Medulla oblongata (tissue), 1 donor: ENCODE results near the gene CHM.
"Not testable (repeated sequence)": the region's sequence is repeated elsewhere in the genome, so short reads cannot be mapped to it uniquely, and the experiment has no call there.

Experiments used
- DNase-seq: peaks from one replicate; pipeline ENCODE4 v3.0.0-alpha.2; 2015; ENCODE audit errors: extremely low spot score

The CHM gene, protein sequence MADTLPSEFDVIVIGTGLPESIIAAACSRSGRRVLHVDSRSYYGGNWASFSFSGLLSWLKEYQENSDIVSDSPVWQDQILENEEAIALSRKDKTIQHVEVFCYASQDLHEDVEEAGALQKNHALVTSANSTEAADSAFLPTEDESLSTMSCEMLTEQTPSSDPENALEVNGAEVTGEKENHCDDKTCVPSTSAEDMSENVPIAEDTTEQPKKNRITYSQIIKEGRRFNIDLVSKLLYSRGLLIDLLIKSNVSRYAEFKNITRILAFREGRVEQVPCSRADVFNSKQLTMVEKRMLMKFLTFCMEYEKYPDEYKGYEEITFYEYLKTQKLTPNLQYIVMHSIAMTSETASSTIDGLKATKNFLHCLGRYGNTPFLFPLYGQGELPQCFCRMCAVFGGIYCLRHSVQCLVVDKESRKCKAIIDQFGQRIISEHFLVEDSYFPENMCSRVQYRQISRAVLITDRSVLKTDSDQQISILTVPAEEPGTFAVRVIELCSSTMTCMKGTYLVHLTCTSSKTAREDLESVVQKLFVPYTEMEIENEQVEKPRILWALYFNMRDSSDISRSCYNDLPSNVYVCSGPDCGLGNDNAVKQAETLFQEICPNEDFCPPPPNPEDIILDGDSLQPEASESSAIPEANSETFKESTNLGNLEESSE

GRCh38 chrX:86047174-86047935, at the start of gene CHM:
Gene CHM, minus strand, starts transcription at chrX:86047558. Its CDS starts 26 bp downstream, at chrX:86047532.
- peak; percentile 95 for DNase-seq

GRCh38 chrX:86078650-86079049, 31.3 kb upstream of the CHM start:
- no peak for DNase-seq

DNA sequence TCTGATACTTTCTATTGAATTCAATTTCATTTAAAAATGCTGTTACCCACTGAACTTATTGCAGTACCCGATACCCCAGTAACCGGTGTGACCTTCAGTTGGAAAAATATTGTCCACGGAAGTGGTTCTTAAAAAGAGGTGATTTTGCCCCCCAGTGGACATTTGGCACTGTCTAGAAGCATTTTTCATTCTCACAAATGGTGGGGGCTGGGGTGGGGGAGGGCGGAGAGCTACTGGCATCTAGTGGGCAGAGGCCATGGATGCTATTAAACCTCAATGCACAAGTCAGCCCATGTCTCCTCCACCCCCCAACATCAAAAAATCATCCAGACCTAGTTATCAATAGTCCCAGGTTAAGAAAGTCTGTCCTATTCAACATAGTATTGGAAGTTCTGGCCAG, 19.6 kb upstream of the CHM start:
- DNase-seq = peak; percentile 15

- no peak for DNase-seq
Observed at GRCh38 chrX:86061407-86061806, 14.0 kb upstream of the CHM start.

DNA sequence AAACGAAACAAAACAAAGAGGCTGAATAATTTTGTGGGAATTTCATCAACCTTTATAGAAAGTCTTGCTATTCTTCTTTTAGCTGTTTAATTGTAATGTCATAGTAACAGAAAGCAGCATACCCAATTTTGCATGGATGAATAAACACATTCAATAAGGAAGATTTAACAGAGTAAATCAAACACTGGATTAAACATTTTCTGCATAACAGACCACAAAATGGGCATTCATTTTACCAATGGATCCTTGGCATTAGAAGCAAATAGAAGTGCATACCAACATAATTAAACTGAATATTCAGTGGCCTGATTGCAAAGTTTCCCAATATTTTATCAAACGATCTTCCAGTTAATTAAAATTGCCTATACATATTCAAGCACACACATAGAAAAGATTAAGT, 4.4 kb upstream of the CHM start:
- DNase-seq = no peak

DNA sequence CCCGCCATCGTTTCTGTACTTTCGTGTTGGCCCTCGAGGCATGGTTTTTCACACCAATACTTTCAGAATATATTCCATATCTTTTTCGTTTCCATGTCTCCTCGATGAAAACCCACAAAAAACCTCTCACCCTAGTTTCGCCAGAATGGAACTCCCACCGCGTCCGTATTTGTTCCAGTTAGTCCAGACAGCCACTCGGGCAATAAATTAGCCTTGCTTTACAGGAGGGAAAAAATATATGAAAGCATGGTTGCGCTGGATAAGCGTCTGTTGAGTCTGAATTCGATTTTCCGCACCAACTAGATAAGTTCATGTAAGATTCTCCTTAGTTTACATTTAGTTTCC, 550 bp upstream of the CHM start:
- no peak for DNase-seq

DNA sequence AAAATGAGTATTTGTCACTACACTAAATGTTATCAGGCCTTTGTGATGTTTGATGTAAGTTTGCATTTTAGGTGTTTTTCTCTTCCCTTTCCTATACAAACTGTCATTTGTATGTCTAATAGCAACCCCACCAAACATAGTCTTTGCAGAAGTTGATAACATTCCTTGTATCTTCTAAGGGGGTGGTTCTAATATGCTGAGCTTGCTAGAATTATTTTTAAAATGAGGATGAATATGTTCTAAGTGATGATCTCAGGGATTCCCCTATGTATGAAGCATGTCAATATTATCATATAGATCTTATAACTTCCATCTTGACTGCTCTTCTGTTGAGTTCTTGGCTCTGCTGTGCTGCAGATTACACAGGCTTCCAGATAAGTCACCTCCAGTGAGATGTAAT, 3.1 kb downstream of the CHM start:
- DNase-seq = no peak

DNA sequence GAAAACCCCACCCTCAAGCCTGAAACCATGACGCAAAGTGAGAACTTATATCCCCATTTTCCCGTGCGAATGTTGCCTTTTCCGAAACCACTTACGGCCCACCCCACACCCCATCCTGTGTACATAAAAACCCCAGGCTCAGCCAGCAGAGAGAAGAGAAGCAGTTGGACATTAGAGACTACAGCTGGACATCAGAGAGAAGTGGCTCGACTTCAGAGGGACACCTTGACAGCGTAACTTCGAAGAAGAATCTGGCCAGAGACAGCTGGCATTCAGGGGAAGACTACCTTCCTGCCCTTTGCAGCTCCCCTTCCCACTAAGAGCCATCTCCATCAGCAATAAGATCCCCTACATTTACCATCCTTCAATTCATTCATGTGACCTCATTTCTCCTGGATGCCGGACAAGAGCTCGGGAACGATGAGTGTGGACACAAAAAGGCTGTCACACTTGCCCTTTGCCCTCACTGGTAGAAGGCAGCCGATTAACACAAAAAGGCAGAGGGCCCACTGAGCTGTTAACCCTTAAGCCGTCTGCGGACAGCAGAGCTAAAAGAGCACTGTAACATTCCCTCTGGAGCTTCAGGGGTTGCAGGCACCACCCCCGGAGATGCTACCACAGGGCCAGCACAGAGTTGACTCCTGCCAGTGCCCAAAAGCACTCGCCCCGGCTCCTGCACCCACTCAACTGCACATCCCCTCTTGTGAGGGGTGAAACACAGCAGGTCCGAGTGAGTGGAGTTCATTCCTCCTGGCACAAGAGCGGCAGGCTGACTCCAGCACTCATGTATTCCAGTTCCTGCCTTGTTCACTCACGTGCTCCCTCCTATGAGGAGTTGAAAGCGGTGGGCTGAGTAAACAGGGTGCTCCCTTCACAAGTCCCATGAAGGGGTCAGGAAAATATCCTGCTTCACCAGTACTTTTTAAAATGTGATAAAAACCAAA, 7.5 kb downstream of the CHM start:
- no peak for DNase-seq

- no peak for DNase-seq
Observed at GRCh38 chrX:86033385-86033784, 14.0 kb downstream of the CHM start.

DNA sequence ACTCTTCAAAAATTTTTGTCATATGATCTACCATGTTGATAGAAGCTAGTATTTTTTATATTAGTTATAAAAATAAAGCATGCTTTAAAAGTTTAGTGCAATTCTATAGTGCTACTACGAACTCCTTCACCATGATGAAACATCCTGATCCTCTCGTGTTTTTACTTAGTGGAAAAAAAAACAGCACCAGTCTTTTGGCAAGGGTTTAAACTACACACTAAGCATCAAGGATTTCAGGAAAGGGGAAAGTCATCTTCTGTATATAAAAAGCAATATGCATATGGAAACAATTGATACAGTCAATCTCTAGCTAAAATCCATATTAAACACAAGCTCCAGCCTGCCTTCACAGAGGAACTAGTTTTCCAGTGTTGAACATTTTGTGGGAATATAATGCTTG, 18.7 kb downstream of the CHM start:
- no peak for DNase-seq

GRCh38 chrX:86023811-86024210, 23.5 kb downstream of the CHM start:
- DNase-seq = no peak

DNA sequence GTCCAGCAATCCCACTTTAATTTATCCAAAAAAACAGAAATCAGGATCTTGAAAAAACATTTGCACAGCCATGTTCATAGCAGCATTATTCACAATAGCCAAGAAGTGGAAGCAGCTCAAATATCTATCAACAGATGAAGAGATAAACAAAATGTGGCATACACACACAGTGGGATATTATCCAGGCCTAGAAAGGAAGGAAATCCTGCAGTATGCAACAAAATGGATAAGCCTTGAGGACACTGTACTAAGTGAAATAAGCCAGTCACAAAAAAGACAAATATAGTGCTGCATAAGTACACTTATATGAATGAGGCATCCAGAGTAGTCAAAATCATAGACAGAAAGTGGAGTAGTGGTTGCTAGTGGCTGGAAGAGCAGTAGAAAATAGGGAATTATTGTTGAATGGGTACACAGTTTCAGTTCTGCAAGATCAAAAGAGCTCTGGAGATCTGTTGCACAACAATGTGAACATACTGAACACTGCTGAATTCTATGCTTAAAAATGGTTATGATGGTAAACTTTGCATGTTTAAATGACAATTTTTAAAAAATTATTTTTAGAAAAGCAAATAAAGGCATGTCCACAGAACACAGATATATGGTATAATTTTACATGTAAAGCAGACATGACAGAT, 25.6 kb downstream of the CHM start:
- peak; percentile 6 for DNase-seq

DNA sequence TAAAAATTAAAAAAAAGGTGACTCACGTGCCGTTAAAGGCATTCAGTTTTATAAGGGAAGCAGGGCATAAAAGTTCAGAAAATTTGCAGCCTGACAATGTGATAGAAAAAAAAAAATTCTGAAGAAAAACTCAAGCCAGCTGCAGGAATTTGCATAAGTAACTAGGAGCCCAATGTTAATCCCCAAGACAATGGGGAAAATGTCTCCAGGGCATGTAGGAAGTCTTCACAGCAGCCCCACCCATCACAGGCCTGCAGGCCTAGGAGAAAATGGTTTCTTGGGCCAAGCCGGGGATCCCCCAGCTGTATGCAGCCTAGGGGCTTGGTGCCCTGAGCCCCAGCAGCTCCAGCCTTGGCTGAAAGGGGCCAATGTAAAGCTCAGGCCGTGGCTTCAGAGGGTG, 31.2 kb downstream of the CHM start:
- no peak for DNase-seq

- not testable (repeated sequence) for DNase-seq
Observed at GRCh38 chrX:86014959-86015358, 32.4 kb downstream of the CHM start.

DNA sequence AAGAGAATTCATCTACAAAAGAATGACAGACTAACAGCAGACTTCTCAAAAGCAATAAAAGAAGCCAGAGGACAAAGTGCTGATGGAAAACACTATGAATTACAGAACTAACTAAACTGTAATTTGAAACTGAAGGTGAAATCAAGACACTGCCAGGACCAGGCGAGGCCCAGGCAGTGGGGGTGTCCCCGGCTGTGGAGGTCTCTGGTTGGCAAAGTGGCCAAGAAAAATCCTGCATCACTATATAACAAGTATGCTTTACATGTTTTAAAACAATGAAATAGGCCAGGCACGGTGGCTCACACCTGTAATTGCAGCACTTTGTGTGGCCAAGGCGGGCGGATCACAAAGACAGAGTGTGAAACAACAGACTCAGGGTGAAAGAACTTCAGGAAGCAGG, 32.9 kb downstream of the CHM start:
- no peak for DNase-seq

- DNase-seq = no peak
Observed at GRCh38 chrX:86013792-86014191, 33.6 kb downstream of the CHM start.

DNA sequence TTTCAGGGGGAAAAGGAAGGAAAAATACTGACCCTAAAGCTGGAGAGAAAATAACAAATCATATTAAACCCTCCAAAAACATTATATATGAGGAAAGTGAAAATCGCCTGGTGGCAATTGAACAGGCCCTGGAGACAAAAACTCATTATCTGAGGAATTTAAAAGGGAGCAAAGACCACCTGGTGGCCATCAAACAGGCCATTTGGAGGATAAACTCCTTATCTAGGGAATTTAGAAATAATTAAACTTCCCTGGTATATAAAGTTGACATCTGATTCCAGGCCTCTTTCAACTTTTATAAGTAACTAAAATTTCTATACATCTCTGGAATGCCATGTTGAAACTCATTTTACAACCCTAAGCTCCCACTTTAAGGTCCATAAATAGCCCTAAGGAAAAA, 35.2 kb downstream of the CHM start:
- no peak for DNase-seq

DNA sequence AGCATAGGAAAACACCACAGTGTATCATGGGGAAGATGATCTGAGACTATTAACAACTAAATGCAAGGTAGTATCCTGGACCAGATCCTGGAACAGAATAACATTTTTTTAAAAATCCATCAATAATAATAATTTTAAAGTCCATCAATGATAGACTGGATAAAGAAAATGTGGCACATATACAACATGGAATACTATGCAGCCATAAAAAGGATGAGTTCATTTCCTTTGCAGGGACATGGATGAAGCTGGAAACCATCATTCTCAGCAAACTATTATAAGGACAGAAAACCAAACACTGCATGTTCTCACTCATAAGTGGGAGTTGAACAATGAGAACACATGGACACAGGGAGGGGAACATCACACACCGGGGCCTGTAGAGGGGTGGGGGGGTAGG, 37.6 kb downstream of the CHM start:
- DNase-seq = not testable (repeated sequence)

DNA sequence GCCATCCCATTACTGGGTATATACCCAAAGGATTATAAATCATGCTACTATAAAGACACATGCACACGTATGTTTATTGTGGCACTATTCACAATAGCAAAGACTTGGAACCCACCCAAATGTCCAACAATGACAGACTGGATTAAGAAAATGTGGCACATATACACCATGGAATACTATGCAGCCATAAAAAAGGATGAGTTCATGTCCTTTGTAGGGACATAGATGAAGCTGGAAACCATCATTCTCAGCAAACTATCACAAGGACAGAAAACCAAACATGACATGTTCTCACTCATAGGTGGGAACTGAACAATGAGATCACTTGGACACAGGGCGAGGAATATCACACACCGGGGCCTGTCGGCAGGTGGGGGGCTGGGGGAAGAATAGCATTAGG, 39.5 kb downstream of the CHM start:
- DNase-seq = not testable (repeated sequence)

GRCh38 chrX:86002076-86002896, 45.1 kb downstream of the CHM start:
- DNase-seq = no peak
